Measurements from ENCODE around the gene ATG101. TPM values are rescaled to one million over a fixed set of nuclear protein-coding genes. Genes with fewer than 3 reads are reported as not detected.

ATG101 gene, protein sequence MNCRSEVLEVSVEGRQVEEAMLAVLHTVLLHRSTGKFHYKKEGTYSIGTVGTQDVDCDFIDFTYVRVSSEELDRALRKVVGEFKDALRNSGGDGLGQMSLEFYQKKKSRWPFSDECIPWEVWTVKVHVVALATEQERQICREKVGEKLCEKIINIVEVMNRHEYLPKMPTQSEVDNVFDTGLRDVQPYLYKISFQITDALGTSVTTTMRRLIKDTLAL
- 10 to 100 TPM; 28.3 to 42.1 (median 37.2) TPM for total RNA-seq

GRCh38 chr12:52069327-52070184 is at the start of gene ATG101:
Gene ATG101 (plus strand): TSS chr12:52069978. CDS start chr12:52073651, 3,673 bp downstream.
- Histone ChIP-seq H3K4me1 (peaks cover 4 to 5% of the 10 kb centered on the region in 2 donors), H3K36me3 (no peaks in the 10 kb centered on the region), H3K4me3 (peak within 1 kb of the TSS; percentile 87 to 94), H3K9me3 (no peaks in the 10 kb centered on the region), H3K27me3 (no peaks in the 10 kb centered on the region), H3K27ac (peak within 1 kb of the TSS; percentile 87 to 91)
- DNase-seq, result peak; percentile 88 to 91
- TF ChIP-seq CTCF (IDR thresholded peaks at IDR 0.05), result peak; percentile 78 to 88 (median 82)
- TF ChIP-seq POLR2A (IDR thresholded peaks at IDR 0.05), result peak; percentile 30 to 76
- intact Hi-C loops (cut with DNase I; ENCODE audit: low total_unique reads), result no loop called here

- Histone ChIP-seq H3K9me3 (no peaks in the 10 kb centered on the region), H3K36me3 (no peaks in the 10 kb centered on the region), H3K27me3 (no peaks in the 10 kb centered on the region), H3K4me3 (no peak overlapping the region), H3K4me1 (peaks cover 0 to 4% of the 10 kb centered on the region in 2 donors), H3K27ac (no peak overlapping the region)
- TF ChIP-seq POLR2A (IDR thresholded peaks at IDR 0.05), result no peak
- TF ChIP-seq CTCF (IDR thresholded peaks at IDR 0.05), result peak; percentile 42 to 67 (median 60)
- peak in 1 of 2 donors; percentile 59 for DNase-seq
- intact Hi-C loops (cut with DNase I; ENCODE audit: low total_unique reads), result no loop called here
These were observed 49.0 kb upstream of the ATG101 start for GRCh38 chr12:52020539-52021336.

- H3K36me3 ChIP-seq, result no peaks in the 10 kb centered on the region
- peak overlapping the region; percentile 36 to 56 for H3K4me3 ChIP-seq
- DNase-seq, result peak; percentile 23 to 38
- H3K27me3 ChIP-seq, result no peaks in the 10 kb centered on the region
- peaks cover 0 to 4% of the 10 kb centered on the region in 2 donors for H3K4me1 ChIP-seq
- no peak for TF ChIP-seq POLR2A (IDR thresholded peaks at IDR 0.05)
- no peak for TF ChIP-seq CTCF (IDR thresholded peaks at IDR 0.05)
- peak overlapping the region; percentile 60 to 65 for H3K27ac ChIP-seq
- no peaks in the 10 kb centered on the region for H3K9me3 ChIP-seq
- intact Hi-C loops (cut with DNase I; ENCODE audit: low total_unique reads), result no loop called here
These were observed 47.0 kb upstream of the ATG101 start for GRCh38 chr12:52022841-52023181.

- TF ChIP-seq POLR2A (IDR thresholded peaks at IDR 0.05) (peak in 1 of 2 donors; percentile 21), CTCF (IDR thresholded peaks at IDR 0.05) (peak; percentile 98 to 99 (median 99))
- Histone ChIP-seq H3K4me1 (peaks cover 0 to 4% of the 10 kb centered on the region in 2 donors), H3K4me3 (peak overlapping the region; percentile 36 to 56), H3K27me3 (no peaks in the 10 kb centered on the region), H3K9me3 (no peaks in the 10 kb centered on the region), H3K27ac (peak overlapping the region; percentile 60 to 65), H3K36me3 (no peaks in the 10 kb centered on the region)
- DNase-seq, result peak; percentile 87 to 90
- intact Hi-C loops (cut with DNase I; ENCODE audit: low total_unique reads), result no loop called here
These were observed 46.4 kb upstream of the ATG101 start for GRCh38 chr12:52023182-52023975.

Data from uterus (tissue), 4 donors.